ENCODE data around the gene ABCA6. TPM values are rescaled to one million over a fixed set of nuclear protein-coding genes. Genes with fewer than 3 reads are reported as not detected.
"Not testable (repeated sequence)": the region's sequence is repeated elsewhere in the genome, so short reads cannot be mapped to it uniquely, and the experiment has no call there.

ABCA6 gene
- polyA plus RNA-seq, 4 donors, result 0.59 to 6.5 (median 2.1) TPM

- Histone ChIP-seq H3K27me3 (ENCODE audit: control insufficient read depth in 3 of 3, insufficient read depth in 3 of 3, low read length in 3 of 3) (no peaks in the 10 kb centered on the region), H3K4me1 (ENCODE audit: control insufficient read depth in 3 of 3, insufficient read depth in 2 of 3, low read depth in 1 of 3, low read length in 2 of 3) (peaks cover 0 to 4% (median 2%) of the 10 kb centered on the region in 3 donors), H3K27ac (ENCODE audit: low read depth in 1 of 3, low read length in 2 of 3) (no peak overlapping the region), H3K4me3 (ENCODE audit: low read depth in 1 of 3, low read length in 3 of 3) (no peak overlapping the region), H3K9me3 (ENCODE audit: control insufficient read depth in 2 of 2, insufficient read depth in 1 of 2, low read depth in 1 of 2, low read length in 1 of 2) (no peaks in the 10 kb centered on the region), H3K36me3 (ENCODE audit: control insufficient read depth in 3 of 3, insufficient read depth in 2 of 3, low read depth in 1 of 3, low read length in 3 of 3) (no peaks in the 10 kb centered on the region)
- DNase-seq (peak in 1 of 2 donors; percentile 34), FAIRE-seq (no peak)
- WGBS, 3 donors, result 78 to 85% (median 83%) methylated on average over 4 of the region's 4 CpGs
Observed at GRCh38 chr17:69175625-69176456, 34.1 kb upstream of the ABCA6 start.

GRCh38 chr17:69175262-69175624 lies 33.5 kb upstream of the ABCA6 start:
- peak in 1 of 2 donors; percentile 47 for DNase-seq
- H3K4me3 ChIP-seq (ENCODE audit: low read depth in 1 of 3, low read length in 3 of 3), result no peak overlapping the region
- WGBS, 3 donors, result 12 to 69% (median 42%) methylated on average over 4 of the region's 4 CpGs
- H3K36me3 ChIP-seq (ENCODE audit: control insufficient read depth in 3 of 3, insufficient read depth in 2 of 3, low read depth in 1 of 3, low read length in 3 of 3), result no peaks in the 10 kb centered on the region
- H3K27me3 ChIP-seq (ENCODE audit: control insufficient read depth in 3 of 3, insufficient read depth in 3 of 3, low read length in 3 of 3), result no peaks in the 10 kb centered on the region
- peaks cover 0 to 4% (median 2%) of the 10 kb centered on the region in 3 donors for H3K4me1 ChIP-seq (ENCODE audit: control insufficient read depth in 3 of 3, insufficient read depth in 2 of 3, low read depth in 1 of 3, low read length in 2 of 3)
- FAIRE-seq, result no peak
- no peaks in the 10 kb centered on the region for H3K9me3 ChIP-seq (ENCODE audit: control insufficient read depth in 2 of 2, insufficient read depth in 1 of 2, low read depth in 1 of 2, low read length in 1 of 2)
- no peak overlapping the region for H3K27ac ChIP-seq (ENCODE audit: low read depth in 1 of 3, low read length in 2 of 3)

- H3K9me3 ChIP-seq (ENCODE audit: control insufficient read depth in 2 of 2, insufficient read depth in 1 of 2, low read depth in 1 of 2, low read length in 1 of 2), result no peaks in the 10 kb centered on the region
Observed at GRCh38 chr17:69173118-69173517, 31.4 kb upstream of the ABCA6 start.

GRCh38 chr17:69170377-69170776 lies 28.7 kb upstream of the ABCA6 start:
- Histone ChIP-seq H3K36me3 (ENCODE audit: control insufficient read depth in 3 of 3, insufficient read depth in 2 of 3, low read depth in 1 of 3, low read length in 3 of 3) (no peaks in the 10 kb centered on the region), H3K27me3 (ENCODE audit: control insufficient read depth in 3 of 3, insufficient read depth in 3 of 3, low read length in 3 of 3) (no peaks in the 10 kb centered on the region), H3K9me3 (ENCODE audit: control insufficient read depth in 2 of 2, insufficient read depth in 1 of 2, low read depth in 1 of 2, low read length in 1 of 2) (no peaks in the 10 kb centered on the region), H3K4me1 (ENCODE audit: control insufficient read depth in 3 of 3, insufficient read depth in 2 of 3, low read depth in 1 of 3, low read length in 2 of 3) (no peaks in the 10 kb centered on the region), H3K4me3 (ENCODE audit: low read depth in 1 of 3, low read length in 3 of 3) (no peak overlapping the region), H3K27ac (ENCODE audit: low read depth in 1 of 3, low read length in 2 of 3) (no peak overlapping the region)
- no peak for DNase-seq
- no peak for FAIRE-seq

More at GRCh38 chr17:69173118-69173517, 31.4 kb upstream of the ABCA6 start:
- H3K4me3 ChIP-seq (ENCODE audit: low read depth in 1 of 3, low read length in 3 of 3), result no peak overlapping the region
- WGBS, 3 donors, result 60 to 87% (median 67%) methylated on average over 2 of the region's 2 CpGs
- no peaks in the 10 kb centered on the region for H3K4me1 ChIP-seq (ENCODE audit: control insufficient read depth in 3 of 3, insufficient read depth in 2 of 3, low read depth in 1 of 3, low read length in 2 of 3)
- no peak for DNase-seq
- H3K36me3 ChIP-seq (ENCODE audit: control insufficient read depth in 3 of 3, insufficient read depth in 2 of 3, low read depth in 1 of 3, low read length in 3 of 3), result no peaks in the 10 kb centered on the region
- FAIRE-seq, result no peak
- no peak overlapping the region for H3K27ac ChIP-seq (ENCODE audit: low read depth in 1 of 3, low read length in 2 of 3)
- H3K27me3 ChIP-seq (ENCODE audit: control insufficient read depth in 3 of 3, insufficient read depth in 3 of 3, low read length in 3 of 3), result no peaks in the 10 kb centered on the region

GRCh38 chr17:69168642-69169041 lies 26.9 kb upstream of the ABCA6 start:
- not testable (repeated sequence) for H3K27me3 ChIP-seq (ENCODE audit: control insufficient read depth in 3 of 3, insufficient read depth in 3 of 3, low read length in 3 of 3); H3K4me1 ChIP-seq (ENCODE audit: control insufficient read depth in 3 of 3, insufficient read depth in 2 of 3, low read depth in 1 of 3, low read length in 2 of 3); H3K4me3 ChIP-seq (ENCODE audit: low read depth in 1 of 3, low read length in 3 of 3); DNase-seq; H3K27ac ChIP-seq (ENCODE audit: low read depth in 1 of 3, low read length in 2 of 3); H3K36me3 ChIP-seq (ENCODE audit: control insufficient read depth in 3 of 3, insufficient read depth in 2 of 3, low read depth in 1 of 3, low read length in 3 of 3); FAIRE-seq; H3K9me3 ChIP-seq (ENCODE audit: control insufficient read depth in 2 of 2, insufficient read depth in 1 of 2, low read depth in 1 of 2, low read length in 1 of 2)

- Histone ChIP-seq H3K36me3 (ENCODE audit: control insufficient read depth in 3 of 3, insufficient read depth in 2 of 3, low read depth in 1 of 3, low read length in 3 of 3) (no peaks in the 10 kb centered on the region), H3K27ac (ENCODE audit: low read depth in 1 of 3, low read length in 2 of 3) (no peak overlapping the region), H3K9me3 (ENCODE audit: control insufficient read depth in 2 of 2, insufficient read depth in 1 of 2, low read depth in 1 of 2, low read length in 1 of 2) (no peaks in the 10 kb centered on the region), H3K4me1 (ENCODE audit: control insufficient read depth in 3 of 3, insufficient read depth in 2 of 3, low read depth in 1 of 3, low read length in 2 of 3) (no peaks in the 10 kb centered on the region), H3K27me3 (ENCODE audit: control insufficient read depth in 3 of 3, insufficient read depth in 3 of 3, low read length in 3 of 3) (no peaks in the 10 kb centered on the region), H3K4me3 (ENCODE audit: low read depth in 1 of 3, low read length in 3 of 3) (no peak overlapping the region)
- FAIRE-seq (no peak), DNase-seq (no peak)
- WGBS, 3 donors, result 93 to 98% (median 97%) methylated on average over 2 of the region's 2 CpGs
Observed at GRCh38 chr17:69166957-69167356, 25.3 kb upstream of the ABCA6 start.

GRCh38 chr17:69164206-69164605 lies 22.5 kb upstream of the ABCA6 start:
- Histone ChIP-seq H3K27ac (ENCODE audit: low read depth in 1 of 3, low read length in 2 of 3) (no peak overlapping the region), H3K4me3 (ENCODE audit: low read depth in 1 of 3, low read length in 3 of 3) (no peak overlapping the region), H3K27me3 (ENCODE audit: control insufficient read depth in 3 of 3, insufficient read depth in 3 of 3, low read length in 3 of 3) (no peaks in the 10 kb centered on the region), H3K4me1 (ENCODE audit: control insufficient read depth in 3 of 3, insufficient read depth in 2 of 3, low read depth in 1 of 3, low read length in 2 of 3) (no peaks in the 10 kb centered on the region), H3K9me3 (ENCODE audit: control insufficient read depth in 2 of 2, insufficient read depth in 1 of 2, low read depth in 1 of 2, low read length in 1 of 2) (no peaks in the 10 kb centered on the region), H3K36me3 (ENCODE audit: control insufficient read depth in 3 of 3, insufficient read depth in 2 of 3, low read depth in 1 of 3, low read length in 3 of 3) (no peaks in the 10 kb centered on the region)
- no peak for DNase-seq
- FAIRE-seq, result no peak

GRCh38 chr17:69159418-69159817 lies 17.7 kb upstream of the ABCA6 start:
- DNase-seq, result no peak
- Histone ChIP-seq H3K4me3 (ENCODE audit: low read depth in 1 of 3, low read length in 3 of 3) (no peak overlapping the region), H3K36me3 (ENCODE audit: control insufficient read depth in 3 of 3, insufficient read depth in 2 of 3, low read depth in 1 of 3, low read length in 3 of 3) (no peaks in the 10 kb centered on the region), H3K27me3 (ENCODE audit: control insufficient read depth in 3 of 3, insufficient read depth in 3 of 3, low read length in 3 of 3) (no peaks in the 10 kb centered on the region), H3K9me3 (ENCODE audit: control insufficient read depth in 2 of 2, insufficient read depth in 1 of 2, low read depth in 1 of 2, low read length in 1 of 2) (no peaks in the 10 kb centered on the region), H3K27ac (ENCODE audit: low read depth in 1 of 3, low read length in 2 of 3) (no peak overlapping the region), H3K4me1 (ENCODE audit: control insufficient read depth in 3 of 3, insufficient read depth in 2 of 3, low read depth in 1 of 3, low read length in 2 of 3) (no peaks in the 10 kb centered on the region)
- FAIRE-seq, result no peak

GRCh38 chr17:69154267-69154666 lies 12.6 kb upstream of the ABCA6 start:
- Histone ChIP-seq H3K27me3 (ENCODE audit: control insufficient read depth in 3 of 3, insufficient read depth in 3 of 3, low read length in 3 of 3) (no peaks in the 10 kb centered on the region), H3K4me1 (ENCODE audit: control insufficient read depth in 3 of 3, insufficient read depth in 2 of 3, low read depth in 1 of 3, low read length in 2 of 3) (no peaks in the 10 kb centered on the region), H3K27ac (ENCODE audit: low read depth in 1 of 3, low read length in 2 of 3) (no peak overlapping the region), H3K4me3 (ENCODE audit: low read depth in 1 of 3, low read length in 3 of 3) (no peak overlapping the region), H3K36me3 (ENCODE audit: control insufficient read depth in 3 of 3, insufficient read depth in 2 of 3, low read depth in 1 of 3, low read length in 3 of 3) (peaks cover 0 to 5% (median 0%) of the 10 kb centered on the region in 3 donors), H3K9me3 (ENCODE audit: control insufficient read depth in 2 of 2, insufficient read depth in 1 of 2, low read depth in 1 of 2, low read length in 1 of 2) (no peaks in the 10 kb centered on the region)
- DNase-seq (no peak), FAIRE-seq (no peak)
- 92 to 96% (median 95%) methylated on average over 2 of the region's 2 CpGs for WGBS, 3 donors

All from small intestine (tissue), 7 donors.